DMS 273 (cell line): ENCODE data around the gene CFL2.
A peak's percentile ranks its signal among the peaks of the same experiment; 100 is the strongest.
"Not testable (repeated sequence)": the region's sequence is repeated elsewhere in the genome, so short reads cannot be mapped to it uniquely, and the experiment has no call there.

Source experiments
- DNase-seq: peaks from one replicate; lab custom pipeline; 2025; ENCODE audit not compliant: unreplicated experiment; lab: John Stamatoyannopoulos, UW

The CFL2 gene

DNA sequence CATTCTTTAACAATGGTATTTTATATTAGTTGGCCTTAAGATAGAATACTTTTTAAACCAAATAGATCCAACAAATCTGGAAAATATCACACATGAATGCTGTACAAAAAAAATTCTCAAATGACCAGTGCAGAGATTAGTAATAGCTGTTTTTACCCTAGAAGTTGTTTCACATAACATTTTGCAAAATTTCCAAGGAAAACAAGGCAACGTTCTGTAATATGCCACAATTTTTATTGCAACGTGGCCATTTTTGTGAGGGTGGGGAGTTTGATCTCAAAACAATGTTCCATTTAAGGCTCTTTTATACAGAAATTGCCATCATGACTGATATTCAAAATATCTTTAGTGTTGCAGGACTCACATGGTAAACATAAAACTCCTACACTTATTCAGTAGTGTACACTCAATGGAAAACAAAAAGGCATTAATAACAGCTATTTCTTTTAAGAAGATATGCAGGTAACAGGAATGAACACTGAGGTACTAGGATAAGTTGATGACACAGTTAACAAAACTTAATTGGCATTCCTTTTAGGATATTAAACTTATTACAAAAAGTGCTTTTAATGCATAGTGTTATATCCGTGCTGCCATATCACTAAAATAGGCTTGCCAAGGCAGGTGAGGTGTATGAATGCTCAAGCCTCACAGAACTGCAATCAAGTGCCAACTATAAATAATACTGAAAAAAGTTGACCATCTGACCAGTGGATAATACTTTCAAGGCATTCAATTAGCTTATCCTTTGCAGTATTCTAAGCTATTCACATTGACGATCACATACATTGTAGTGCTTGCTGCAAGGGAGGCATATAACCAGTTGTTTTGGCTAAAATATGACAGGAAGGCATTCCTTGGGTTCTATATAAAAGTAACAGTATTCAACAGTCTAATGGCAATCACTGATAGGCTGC lies 2.3 kb downstream of the CFL2 start:
- DNase-seq: no peak

DNA sequence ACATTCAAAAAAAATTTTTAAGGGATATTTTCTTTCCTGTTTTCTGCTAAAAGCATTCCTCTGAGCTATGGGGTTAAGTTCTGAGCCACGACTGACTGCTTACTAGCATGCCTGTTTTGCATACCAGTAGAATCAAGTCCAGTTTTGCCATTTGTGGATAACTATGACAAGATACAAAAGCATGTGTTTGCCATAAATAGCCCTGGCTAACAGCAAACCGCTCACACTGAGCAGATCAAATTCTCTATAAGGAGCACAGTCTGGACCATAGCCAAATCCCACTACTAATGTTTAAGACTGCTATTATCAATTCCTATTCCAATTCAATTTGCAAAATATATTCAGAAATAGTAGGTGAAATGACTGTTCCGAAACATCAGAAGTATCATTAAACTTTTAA lies 3.2 kb downstream of the CFL2 start:
- DNase-seq: peak; percentile 80

DNA sequence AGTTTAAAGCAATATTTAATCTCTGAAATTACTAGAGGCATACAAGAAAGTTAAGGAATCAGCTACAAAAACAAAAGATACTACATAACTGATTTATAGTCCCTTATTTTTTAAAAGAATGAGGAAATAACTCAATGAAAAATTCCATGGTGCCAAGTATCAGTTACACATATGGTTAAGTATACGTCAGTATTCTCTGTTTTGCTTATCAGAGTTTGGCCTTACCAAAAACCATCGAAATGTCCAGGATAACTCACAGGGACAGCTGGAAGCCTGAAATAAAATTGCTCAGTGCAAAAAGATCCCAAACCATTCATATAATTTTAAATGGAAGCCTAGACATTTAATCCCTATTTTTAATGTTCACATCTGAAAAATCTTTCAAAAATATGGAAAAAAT lies 3.6 kb downstream of the CFL2 start:
- peak; percentile 30 for DNase-seq

DNA sequence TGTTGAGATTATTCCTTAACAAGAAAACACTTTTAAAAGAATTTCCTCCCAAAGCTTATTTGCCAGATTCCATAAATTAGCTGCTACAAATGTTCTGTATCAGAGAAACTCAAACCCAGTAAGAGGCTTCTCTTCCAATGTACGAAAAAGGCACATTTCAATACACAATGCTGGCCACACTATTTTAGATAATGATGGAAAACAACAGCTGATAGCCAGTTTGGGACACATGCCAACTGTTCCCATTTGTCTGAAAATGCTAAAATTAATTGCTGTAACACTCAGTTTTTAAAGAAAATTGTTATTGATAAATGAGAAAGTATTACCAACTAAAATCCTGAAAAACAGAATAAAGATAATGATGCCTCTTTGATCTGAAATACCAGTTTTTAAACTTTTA lies 4.4 kb downstream of the CFL2 start:
- peak; percentile 33 for DNase-seq

DNA sequence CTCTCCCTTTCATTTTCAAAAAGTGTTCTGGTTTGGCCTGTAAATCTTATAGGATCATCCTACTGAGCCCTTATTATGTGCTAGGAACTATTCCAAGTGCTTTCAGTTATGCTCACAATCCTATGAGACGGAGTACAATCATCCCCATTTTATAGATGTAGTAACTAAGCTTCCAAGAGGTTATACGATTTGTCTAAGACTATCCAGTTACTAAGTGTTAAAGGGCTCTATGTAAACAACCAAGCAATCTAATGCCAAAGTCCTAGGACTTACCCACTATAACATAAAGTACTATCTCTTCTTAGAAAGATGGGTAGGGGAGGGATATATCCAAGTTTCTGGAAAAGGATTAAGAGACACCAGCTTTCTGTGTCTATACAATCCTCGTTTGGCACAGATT lies 6.7 kb downstream of the CFL2 start:
- DNase-seq: peak; percentile 22

DNA sequence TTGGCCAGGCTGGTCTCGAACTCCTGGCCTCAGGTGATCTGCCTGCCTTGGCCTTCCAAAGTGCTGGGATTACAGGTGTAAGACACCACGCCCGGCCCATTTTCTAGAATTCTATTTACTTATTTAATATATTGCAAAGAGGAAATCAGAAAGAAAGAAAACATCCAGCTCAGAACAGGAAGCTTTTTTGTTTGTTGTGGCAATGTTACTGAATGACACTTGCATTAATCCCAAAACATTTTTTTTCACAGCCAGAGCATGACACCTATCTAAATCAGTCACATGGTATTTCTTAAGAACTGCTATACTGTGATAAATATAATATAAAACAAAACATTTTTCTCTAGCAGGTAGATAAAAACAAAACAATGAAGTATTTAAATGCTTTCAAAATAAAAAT lies 12.6 kb downstream of the CFL2 start:
- DNase-seq: no peak

DNA sequence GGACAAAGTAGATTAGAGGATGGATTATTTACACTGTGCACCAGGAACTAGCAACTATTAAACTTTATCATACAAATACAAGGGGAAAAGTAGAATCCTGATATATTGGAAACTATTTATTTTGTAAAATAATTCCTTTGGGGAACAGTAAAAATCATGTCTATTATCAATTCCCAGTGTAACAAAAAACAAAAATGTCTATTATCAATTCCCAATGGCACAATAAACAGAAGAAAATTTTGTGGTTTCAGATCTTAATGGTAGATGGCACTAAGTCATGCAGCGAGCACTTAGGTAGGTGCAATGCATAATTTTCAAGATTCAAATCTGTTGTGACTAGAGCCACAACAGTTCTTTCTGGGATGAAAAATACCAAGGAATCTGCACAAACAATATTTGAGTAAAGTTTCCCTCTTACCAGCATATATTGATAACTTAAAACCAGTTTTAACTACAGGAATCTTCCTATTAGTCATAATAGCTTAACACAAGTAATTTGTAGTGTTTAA lies 13.7 kb downstream of the CFL2 start:
- DNase-seq: peak; percentile 33

DNA sequence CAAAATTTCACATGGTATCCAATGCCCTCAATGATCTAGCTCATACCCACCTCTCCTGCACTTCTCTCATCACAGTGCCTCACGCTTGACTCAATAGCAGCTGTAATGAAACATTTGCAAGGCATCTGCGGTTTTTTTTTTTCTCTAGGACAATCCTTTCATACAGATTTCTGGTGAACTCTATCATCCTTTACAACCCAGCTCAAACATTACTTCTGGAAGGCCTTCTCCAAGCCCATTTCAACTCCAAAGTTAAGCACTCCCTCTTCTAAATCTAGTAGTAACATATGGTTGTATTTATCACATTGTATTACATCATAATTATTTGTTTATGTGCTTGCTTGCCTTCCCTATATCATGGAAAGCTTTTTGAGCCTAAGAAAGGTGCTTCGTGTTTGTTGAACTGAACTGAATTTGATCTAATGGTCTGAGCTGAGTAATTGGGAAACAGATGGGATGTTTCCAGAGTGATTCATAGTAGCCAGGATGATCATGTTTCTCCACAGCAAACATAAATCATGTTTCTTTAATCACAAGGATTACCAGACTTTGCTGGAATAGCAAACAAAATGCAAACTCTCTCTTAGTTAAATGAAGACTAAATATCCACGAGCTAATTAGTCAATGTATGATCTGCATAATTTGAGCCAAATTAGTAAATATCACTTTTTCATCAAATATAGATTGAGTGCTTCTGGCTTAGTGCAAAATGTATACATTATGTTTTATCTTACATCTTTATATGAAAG lies 14.3 kb downstream of the CFL2 start:
- peak; percentile 91 for DNase-seq

DNA sequence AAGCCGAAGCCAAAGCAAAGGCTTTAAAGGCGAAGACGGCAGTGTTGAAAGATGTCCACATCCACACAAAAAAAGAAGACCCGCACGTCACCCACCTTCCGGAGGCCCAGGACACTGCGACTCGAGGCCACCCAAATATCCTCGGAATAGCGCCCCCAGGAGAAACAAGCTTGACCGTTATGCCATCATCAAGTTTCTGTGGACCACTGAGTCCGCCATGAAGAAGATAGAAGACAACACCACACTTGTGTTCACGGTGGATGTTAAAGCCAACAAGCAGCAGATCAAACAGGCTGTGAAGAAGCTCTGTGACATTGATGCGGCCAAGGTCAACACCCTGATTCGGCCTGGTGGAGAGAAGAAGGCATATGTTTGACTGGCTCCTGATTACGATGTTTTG lies 20.2 kb downstream of the CFL2 start:
- not testable (repeated sequence) for DNase-seq

DNA sequence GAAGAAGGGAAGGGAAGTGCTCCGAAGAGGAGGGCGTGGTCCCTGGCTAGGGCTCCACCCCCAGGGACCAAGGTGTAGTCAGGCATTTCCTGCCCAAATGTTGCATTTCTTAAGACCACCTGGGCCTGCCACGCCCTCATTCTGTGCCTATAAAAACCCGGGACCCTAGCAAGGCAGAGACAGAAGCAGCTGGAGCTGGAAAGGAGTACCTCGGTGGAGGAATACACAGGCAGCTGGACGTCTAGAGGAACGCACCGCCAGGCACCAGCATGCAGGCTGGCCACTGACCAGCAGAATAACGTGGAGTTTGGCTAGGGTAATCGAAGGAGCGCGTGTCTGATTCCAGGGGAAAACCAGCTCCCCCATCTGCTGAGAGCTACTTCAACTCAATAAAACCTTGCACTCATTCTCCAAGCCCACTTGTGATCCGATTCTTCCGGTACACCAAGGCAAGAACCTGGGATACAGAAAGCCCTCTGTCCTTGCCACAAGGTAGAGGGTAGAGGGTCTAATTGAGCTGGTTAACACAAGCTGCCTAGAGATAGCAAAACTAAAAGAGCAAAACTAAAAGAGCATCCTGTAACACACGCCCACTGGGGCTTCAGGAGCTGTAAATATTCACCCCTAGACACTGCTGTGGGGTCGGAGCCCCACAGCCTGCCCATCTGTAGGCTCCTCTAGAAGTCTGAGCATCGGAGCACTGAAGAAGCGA lies 21.0 kb downstream of the CFL2 start:
- DNase-seq: peak; percentile 82

DNA sequence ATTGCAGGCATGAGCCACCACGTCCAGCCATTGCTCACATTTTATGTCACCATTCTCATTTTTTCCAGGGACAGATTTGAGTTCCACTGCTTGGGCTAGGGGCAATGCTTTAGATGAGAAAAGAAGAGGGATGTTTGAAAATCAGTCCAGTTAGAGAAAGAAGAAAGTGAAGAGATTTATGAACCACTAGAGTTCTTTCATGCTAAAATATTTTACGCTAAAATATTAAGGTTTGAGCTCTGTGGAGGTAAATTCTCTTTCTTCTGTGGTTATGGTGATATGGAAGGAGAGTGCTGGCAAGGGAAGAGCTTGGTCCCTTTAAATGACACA lies 21.5 kb downstream of the CFL2 start:
- no peak for DNase-seq

DNA sequence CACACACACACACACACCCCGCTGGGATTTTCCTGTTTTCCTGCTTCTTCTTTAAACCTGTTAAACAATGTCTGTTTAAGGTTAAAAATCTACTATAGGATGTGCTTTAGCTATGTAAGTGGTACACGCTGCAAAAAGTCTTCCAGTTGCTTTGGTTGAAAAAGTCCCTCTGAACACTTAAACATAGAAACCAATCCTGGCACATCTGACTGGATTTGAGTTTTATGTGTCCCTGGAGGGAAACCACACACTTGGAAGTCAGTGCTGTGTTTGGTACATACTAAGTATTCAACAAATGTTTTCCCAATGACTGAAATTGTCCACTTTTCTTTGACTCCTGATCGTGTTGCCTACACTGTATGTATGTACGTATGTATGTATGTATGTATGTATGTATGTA lies 22.0 kb downstream of the CFL2 start:
- DNase-seq: peak; percentile 60

DNA sequence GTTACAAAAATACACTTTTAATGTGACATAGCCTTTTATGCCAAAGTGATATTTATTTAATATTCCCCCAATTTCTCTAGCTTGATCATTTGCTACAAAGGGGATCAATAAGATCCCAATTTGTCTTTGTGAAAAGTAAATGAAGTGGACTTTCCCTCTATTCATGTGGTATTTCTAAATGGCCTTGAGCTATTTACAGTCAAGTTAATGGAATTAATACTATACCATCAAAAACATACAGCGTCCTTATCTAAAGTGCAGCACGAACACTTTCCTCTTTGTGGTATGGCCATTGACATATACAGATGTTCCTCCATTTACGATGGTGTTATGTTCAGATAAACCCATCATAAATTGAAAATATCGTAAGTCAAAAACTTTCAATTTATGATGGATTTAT lies 23.2 kb downstream of the CFL2 start:
- no peak for DNase-seq

DNA sequence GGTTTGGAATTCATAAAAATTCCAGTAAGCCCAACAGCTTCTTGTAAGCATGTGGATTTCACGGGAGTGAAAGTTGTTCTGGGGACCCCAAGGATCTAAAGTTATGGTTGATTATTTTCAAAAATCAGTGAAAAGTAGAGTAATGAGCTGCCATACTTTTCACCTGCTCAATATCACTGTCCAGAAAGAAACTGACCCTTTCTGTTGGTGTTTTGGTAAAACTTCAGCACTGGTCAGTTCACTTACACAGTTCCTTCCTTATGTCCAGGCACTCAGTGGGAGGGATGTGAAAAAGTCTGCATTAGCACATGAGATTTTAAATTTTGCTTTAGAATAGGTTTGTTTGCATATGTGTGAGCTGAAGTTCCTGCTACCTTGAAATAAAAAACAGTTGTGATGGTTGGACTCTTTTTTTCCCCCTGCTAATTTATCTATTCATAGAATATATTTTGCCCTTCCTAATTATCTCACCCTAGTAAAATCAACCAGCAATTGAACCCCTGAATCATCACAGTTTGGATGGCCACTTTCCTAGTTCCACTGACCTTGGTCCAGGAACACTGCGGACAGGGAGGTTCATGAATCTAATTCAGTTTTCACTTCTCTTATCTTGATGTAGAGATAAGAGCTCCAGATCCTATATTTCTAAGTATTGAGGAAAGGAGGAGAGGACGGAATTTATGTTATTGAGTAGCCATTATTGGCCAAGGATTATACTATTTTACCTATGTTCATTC lies 25.8 kb downstream of the CFL2 start:
- DNase-seq: no peak

DNA sequence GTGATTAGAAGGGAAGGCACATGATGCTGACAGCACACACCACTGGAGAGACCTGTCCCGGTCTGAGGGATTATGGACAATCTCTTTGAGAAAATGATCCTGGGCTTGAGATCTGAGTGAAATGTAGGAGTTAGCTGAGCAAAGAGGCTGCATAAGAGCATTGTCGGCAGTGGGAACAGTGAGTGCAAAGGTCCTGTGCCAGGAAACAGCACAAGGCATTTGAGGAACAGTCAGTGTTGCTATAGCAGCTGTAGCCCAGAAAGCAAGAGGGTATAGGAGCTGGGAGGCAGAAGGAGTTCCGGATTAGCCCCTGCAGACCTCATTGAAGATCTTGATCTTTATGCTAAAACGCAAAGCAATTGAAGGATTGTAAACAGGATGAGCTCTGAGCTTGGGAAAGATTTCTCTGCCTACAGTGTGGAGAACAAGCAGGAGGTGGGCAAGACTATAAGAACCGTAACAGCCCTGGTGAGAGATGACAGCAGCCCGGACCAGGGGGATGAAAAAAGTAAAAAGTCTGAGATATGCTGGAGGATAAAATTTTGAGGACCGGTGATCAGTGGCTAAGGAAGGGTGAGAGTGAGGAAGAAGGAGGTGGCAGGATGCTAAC lies 28.5 kb downstream of the CFL2 start:
- DNase-seq: peak; percentile 11

DNA sequence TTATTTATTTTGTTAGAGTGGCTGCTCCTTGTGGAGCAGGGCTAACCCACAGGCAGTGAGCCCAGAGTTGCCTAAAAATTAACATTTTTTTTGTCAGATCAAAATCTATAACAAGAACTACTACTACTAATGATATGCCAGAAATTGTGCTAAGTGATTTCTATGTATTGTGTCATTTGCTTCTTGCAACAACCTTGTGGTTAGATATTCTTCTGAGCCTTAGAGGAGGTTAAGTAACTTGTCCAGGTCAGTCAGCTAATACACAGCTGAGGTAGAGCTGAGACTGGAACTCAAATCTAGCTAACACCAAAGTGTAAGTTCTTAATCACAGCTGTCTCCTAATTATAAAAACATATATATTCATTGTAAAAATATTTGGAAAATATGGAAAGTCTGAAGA lies 29.8 kb downstream of the CFL2 start:
- DNase-seq: no peak

DNA sequence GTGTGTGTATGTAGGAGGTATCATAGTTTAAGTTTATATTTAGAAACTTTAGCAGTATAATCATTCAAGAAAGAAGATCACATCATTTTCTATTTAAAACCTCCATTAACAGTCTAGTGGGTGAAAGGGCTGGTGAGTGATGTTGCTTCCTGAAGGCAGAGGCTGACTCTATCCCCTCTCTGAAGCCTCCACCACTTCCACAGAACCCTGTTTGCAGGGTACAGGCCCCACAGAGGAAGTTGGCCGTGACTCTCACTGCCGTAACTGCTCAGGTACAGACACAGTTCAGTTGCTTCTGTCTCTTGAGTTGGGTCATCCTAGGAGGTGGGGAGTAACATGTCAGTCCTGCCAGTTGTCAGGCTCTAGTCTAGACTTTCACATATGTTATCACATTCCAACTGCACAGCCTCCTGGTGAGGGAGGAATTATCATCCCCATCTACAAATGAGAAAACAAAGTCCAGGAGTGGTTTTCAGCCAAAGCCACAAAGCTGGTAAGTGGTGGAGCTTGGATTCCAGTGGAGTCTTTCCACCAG lies 31.5 kb downstream of the CFL2 start:
- DNase-seq: peak; percentile 69

DNA sequence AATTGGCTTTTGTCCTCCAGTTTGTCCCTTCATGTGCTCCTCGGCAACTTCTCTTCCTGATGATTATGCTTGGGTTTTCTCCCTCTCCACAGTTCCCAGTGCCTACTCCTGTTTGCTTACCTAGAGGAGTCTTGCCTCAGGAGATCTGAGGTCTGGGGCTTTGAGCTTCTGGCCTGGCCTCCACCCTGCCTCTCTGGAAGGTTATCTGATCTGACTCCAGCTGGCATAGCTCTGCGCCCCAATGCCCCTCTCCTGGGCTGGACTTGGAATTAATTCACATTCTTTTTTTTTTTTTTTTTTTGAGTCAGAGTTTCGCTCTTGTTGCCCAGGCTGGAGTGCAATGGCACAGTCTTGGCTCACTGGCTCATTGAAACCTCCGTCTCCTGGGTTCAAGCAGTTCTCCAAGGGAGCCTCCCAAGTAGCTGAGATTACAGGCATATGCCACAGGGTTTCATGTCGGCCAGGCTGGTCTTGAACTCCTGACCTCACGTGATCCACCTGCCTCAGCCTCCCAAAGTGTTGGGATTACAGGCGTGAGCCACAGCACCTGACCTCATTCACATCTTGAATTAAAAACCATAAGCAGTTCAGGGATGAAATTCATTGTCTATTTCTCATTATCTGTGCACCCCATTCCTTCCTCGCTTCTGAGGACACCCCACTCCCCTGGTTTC lies 33.5 kb downstream of the CFL2 start:
- peak; percentile 82 for DNase-seq

DNA sequence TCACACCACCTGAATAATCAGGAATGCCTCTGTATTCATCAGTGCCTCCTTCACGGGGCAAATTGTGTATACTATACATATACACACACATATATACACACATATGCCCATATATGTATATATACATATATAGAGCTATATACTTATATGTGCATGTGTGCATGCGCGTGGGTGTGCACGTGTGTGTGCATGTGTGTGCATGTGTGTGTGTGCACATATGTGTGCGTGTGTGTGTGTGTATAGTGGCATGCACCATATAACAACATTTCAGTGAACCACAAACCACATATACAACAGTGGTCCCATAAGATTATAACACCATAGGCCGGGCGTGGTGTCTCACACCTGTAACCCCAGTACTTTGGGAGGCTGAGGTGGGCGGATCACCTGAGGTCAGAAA lies 35.7 kb downstream of the CFL2 start:
- no peak for DNase-seq

DNA sequence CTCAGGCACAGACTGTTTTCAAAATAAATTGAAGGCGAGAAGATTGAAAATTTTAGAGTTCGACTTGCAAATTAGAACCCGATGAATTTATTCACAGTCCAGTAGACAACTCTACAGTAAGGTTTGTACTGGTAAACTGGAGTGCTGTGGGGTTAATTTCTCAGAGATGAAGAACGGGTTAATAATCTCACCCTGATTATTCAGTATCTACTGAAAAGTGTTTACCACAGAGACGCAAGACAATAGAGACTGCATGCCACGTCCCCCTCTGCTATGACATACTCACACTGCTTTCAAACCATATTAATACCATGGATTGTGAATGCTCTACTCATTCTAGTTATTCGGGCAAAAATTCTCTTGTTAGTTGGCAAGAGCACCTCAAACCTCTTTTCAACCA lies 36.1 kb downstream of the CFL2 start:
- DNase-seq: peak; percentile 49
